IPS-18a (cell line): ENCODE results near the gene SNAPC5.

Experiments
- H3K27ac ChIP-seq: one replicate; pipeline ENCODE4 v1.5.1; 2013; ENCODE audit warnings: low read length
- H3K27me3 ChIP-seq: one replicate; pipeline ENCODE4 v1.6.1; 2013; ENCODE audit warnings: mild to moderate bottlenecking, low read length; ENCODE audit not compliant: control insufficient read depth, insufficient read depth
- H3K36me3 ChIP-seq: one replicate; pipeline ENCODE4 v1.6.1; 2013; ENCODE audit warnings: low read depth, low read length; ENCODE audit not compliant: control insufficient read depth
- H3K4me1 ChIP-seq: one replicate; pipeline ENCODE4 v1.6.1; 2013; ENCODE audit warnings: low read depth, low read length; ENCODE audit not compliant: control insufficient read depth
- H3K4me3 ChIP-seq: one replicate; pipeline ENCODE4 v1.5.1; 2013; ENCODE audit warnings: low read length
- H3K9ac ChIP-seq: one replicate; pipeline ENCODE4 v1.6.1; 2013; ENCODE audit warnings: mild to moderate bottlenecking, low read length, moderate library complexity
- H3K9me3 ChIP-seq: one replicate; pipeline ENCODE4 v1.6.1; 2013; ENCODE audit warnings: low read depth, low read length; ENCODE audit not compliant: control insufficient read depth

The SNAPC5 gene

DNA sequence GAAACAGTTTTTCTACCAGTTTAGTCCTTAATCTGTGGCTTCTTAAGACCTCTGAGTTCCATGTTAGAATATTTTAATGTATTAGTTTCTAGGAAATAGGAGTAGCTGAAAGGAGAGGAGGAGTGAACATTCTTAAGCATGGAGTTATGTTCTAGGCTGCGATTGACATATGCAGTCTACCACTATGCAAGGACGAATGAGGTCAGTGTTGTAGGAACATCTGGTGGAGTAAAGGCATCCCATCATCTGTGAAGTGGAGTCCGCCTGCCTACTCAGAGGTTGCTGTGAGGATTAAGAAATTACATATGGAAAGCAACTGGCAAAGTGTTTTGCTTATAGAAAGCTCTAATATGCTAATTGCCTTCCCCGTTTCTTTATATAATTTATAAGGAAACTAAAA, 45.1 kb downstream of the SNAPC5 start:
- no peaks in the 10 kb centered on the region for H3K9me3 ChIP-seq
- no peak overlapping the region for H3K4me3 ChIP-seq
- no peaks in the 10 kb centered on the region for H3K4me1 ChIP-seq
- H3K27ac ChIP-seq = no peak overlapping the region
- no peaks in the 10 kb centered on the region for H3K36me3 ChIP-seq
- no peaks in the 10 kb centered on the region for H3K27me3 ChIP-seq
- no peak overlapping the region for H3K9ac ChIP-seq
